WTC11 (cell line): Measurements from ENCODE around the gene WWOX.

Experiments used
- E2F1 ChIP-seq: sonication (generic); formaldehyde crosslinking; IDR thresholded peaks from 2 replicates; pipeline ENCODE4 v1.8.0; 2022; ENCODE audit warnings: mild to moderate bottlenecking, missing genetic modification reagents
- ELF4 ChIP-seq: sonication (generic); formaldehyde crosslinking; IDR thresholded peaks from 2 replicates; pipeline ENCODE4 v1.8.1; 2022; ENCODE audit warnings: low read depth, mild to moderate bottlenecking, moderate library complexity, missing genetic modification reagents
- EMX1 ChIP-seq: fragments of 250-450 bp; sonication (Bioruptor Pico); IDR thresholded peaks from 2 replicates; pipeline ENCODE4 v1.8.0; 2021; ENCODE audit warnings: mild to moderate bottlenecking
- GABPB1 ChIP-seq: sonication (generic); formaldehyde crosslinking; IDR thresholded peaks from 2 replicates; pipeline ENCODE4 v1.8.1; 2023; ENCODE audit warnings: mild to moderate bottlenecking, missing genetic modification reagents
- NFYB ChIP-seq: sonication (generic); formaldehyde crosslinking; conservative IDR thresholded peaks from 2 replicates; pipeline ENCODE4 v1.8.0; 2022; ENCODE audit warnings: low read depth, missing genetic modification reagents
- ZBTB21 ChIP-seq: sonication (generic); formaldehyde crosslinking; IDR thresholded peaks from 2 replicates; pipeline ENCODE4 v1.8.1; 2023; ENCODE audit warnings: mild to moderate bottlenecking, missing genetic modification reagents, borderline replicate concordance
- ZNF263 ChIP-seq: sonication (generic); formaldehyde crosslinking; IDR thresholded peaks from 2 replicates; pipeline ENCODE4 v1.8.1; 2022; ENCODE audit warnings: low read depth, mild to moderate bottlenecking, moderate library complexity, missing genetic modification reagents
- TF ChIP-seq, protein P1 (sequence below): fragments of 200-600 bp; IDR thresholded peaks from 2 replicates; pipeline ENCODE4 v1.8.0; 2022; ENCODE audit warnings: antibody characterized with exemption
- TF ChIP-seq, protein P2 (sequence below): sonication (generic); formaldehyde crosslinking; IDR thresholded peaks from 2 replicates; pipeline ENCODE4 v1.8.0; 2022; ENCODE audit warnings: missing genetic modification reagents
- TF ChIP-seq, protein P3 (sequence below): fragments of 250-450 bp; sonication (Bioruptor Pico); conservative IDR thresholded peaks from 2 replicates; pipeline ENCODE4 v1.9.0; 2021; ENCODE audit warnings: mild to moderate bottlenecking
- TF ChIP-seq, protein P4 (sequence below): sonication (generic); formaldehyde crosslinking; IDR thresholded peaks from 2 replicates; pipeline ENCODE4 v1.8.1; 2022; ENCODE audit warnings: low read depth, missing genetic modification reagents, borderline replicate concordance
- TF ChIP-seq, protein P5 (sequence below): sonication (generic); formaldehyde crosslinking; conservative IDR thresholded peaks from 2 replicates; pipeline ENCODE4 v1.8.1; 2022; ENCODE audit warnings: mild to moderate bottlenecking, missing genetic modification reagents

DNA sequence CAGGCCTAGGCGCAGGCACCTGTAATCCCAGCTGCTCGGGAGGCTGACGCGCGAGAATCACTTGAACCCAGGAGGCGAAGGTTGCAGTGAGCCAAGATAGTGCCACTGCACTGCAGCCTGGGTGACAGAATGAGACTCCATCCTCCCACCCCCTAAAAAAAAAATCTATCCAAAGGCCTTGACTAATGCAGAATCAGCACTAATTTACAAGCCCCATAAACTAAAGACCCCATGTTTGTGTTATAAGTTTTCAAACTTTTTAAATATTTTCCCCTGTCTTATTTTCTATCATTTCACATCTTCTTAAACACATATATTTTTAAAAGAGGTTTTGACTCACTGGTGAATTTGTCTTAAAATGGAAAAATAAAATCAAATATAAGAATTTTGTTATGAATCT, 713.1 kb downstream of the WWOX start:
- TF ChIP-seq, protein P1, sequence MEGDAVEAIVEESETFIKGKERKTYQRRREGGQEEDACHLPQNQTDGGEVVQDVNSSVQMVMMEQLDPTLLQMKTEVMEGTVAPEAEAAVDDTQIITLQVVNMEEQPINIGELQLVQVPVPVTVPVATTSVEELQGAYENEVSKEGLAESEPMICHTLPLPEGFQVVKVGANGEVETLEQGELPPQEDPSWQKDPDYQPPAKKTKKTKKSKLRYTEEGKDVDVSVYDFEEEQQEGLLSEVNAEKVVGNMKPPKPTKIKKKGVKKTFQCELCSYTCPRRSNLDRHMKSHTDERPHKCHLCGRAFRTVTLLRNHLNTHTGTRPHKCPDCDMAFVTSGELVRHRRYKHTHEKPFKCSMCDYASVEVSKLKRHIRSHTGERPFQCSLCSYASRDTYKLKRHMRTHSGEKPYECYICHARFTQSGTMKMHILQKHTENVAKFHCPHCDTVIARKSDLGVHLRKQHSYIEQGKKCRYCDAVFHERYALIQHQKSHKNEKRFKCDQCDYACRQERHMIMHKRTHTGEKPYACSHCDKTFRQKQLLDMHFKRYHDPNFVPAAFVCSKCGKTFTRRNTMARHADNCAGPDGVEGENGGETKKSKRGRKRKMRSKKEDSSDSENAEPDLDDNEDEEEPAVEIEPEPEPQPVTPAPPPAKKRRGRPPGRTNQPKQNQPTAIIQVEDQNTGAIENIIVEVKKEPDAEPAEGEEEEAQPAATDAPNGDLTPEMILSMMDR: no peak
- TF ChIP-seq, protein P2, sequence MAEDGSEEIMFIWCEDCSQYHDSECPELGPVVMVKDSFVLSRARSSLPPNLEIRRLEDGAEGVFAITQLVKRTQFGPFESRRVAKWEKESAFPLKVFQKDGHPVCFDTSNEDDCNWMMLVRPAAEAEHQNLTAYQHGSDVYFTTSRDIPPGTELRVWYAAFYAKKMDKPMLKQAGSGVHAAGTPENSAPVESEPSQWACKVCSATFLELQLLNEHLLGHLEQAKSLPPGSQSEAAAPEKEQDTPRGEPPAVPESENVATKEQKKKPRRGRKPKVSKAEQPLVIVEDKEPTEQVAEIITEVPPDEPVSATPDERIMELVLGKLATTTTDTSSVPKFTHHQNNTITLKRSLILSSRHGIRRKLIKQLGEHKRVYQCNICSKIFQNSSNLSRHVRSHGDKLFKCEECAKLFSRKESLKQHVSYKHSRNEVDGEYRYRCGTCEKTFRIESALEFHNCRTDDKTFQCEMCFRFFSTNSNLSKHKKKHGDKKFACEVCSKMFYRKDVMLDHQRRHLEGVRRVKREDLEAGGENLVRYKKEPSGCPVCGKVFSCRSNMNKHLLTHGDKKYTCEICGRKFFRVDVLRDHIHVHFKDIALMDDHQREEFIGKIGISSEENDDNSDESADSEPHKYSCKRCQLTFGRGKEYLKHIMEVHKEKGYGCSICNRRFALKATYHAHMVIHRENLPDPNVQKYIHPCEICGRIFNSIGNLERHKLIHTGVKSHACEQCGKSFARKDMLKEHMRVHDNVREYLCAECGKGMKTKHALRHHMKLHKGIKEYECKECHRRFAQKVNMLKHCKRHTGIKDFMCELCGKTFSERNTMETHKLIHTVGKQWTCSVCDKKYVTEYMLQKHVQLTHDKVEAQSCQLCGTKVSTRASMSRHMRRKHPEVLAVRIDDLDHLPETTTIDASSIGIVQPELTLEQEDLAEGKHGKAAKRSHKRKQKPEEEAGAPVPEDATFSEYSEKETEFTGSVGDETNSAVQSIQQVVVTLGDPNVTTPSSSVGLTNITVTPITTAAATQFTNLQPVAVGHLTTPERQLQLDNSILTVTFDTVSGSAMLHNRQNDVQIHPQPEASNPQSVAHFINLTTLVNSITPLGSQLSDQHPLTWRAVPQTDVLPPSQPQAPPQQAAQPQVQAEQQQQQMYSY (CRISPR knock-in tag): no peak
- TF ChIP-seq E2F1 (no peak), ELF4 (no peak), GABPB1 (no peak), NFYB (CRISPR knock-in tag) (no peak), ZBTB21 (CRISPR knock-in tag) (no peak), ZNF263 (CRISPR knock-in tag) (no peak), EMX1 (no peak)
- TF ChIP-seq, protein P3, sequence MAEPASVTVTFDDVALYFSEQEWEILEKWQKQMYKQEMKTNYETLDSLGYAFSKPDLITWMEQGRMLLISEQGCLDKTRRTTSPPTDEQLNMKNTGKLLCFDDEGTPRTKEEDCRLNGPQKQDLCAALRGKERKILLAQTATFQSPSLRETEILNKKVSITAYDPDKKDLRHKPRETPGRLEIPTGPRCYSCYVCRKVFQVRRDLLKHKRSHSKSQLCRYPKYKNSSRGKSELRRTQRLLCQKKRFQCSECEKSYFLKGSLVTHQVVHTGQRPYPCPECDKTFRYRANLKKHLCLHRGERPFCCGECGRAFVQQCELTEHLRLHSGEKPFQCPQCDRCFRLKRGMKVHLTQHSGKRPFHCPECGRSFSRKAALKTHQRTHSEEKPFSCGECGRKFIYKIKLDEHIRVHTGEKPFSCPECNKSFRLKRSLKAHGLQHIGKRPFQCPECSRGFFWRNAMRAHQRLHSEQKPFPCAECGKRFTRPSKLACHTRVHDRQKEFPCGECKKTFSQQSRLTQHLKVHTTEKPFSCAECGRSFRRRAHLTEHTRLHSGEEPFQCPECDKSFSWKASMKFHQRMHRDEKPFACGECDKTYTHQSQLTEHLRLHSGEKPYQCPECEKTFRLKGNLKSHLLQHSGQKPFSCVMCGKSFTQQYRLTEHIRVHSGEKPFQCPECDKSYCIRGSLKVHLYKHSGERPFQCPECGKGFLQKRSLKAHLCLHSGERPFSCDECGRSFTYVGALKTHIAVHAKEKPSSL (CRISPR knock-in tag): no peak
- TF ChIP-seq, protein P4, sequence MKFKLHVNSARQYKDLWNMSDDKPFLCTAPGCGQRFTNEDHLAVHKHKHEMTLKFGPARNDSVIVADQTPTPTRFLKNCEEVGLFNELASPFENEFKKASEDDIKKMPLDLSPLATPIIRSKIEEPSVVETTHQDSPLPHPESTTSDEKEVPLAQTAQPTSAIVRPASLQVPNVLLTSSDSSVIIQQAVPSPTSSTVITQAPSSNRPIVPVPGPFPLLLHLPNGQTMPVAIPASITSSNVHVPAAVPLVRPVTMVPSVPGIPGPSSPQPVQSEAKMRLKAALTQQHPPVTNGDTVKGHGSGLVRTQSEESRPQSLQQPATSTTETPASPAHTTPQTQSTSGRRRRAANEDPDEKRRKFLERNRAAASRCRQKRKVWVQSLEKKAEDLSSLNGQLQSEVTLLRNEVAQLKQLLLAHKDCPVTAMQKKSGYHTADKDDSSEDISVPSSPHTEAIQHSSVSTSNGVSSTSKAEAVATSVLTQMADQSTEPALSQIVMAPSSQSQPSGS (CRISPR knock-in tag): no peak
- TF ChIP-seq, protein P5, sequence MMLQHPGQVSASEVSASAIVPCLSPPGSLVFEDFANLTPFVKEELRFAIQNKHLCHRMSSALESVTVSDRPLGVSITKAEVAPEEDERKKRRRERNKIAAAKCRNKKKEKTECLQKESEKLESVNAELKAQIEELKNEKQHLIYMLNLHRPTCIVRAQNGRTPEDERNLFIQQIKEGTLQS (CRISPR knock-in tag): no peak
